HAP-1 (cell line): ENCODE results near the gene LMX1A.

Source experiments
- DNase-seq, 2 experiments: peaks; one replicate each; pipeline ENCODE4 v3.0.0-alpha.2; 2016 to 2020; ENCODE audit warnings: low spot score in 2 of 2
- H3K27me3 ChIP-seq: fragments of 250-450 bp; sonication (Bioruptor Pico); 2 replicates; pipeline ENCODE4 v1.5.1; 2020; ENCODE audit warnings: low read depth, mild to moderate bottlenecking, moderate library complexity
- H3K36me3 ChIP-seq: fragments of 250-450 bp; sonication (Bioruptor Pico); replicated peaks from 2 replicates; pipeline ENCODE4 v1.5.1; 2020; ENCODE audit warnings: mild to moderate bottlenecking
- H3K4me1 ChIP-seq: fragments of 250-450 bp; sonication (Bioruptor Pico); 2 replicates; pipeline ENCODE4 v1.5.1; 2020; ENCODE audit warnings: mild to moderate bottlenecking
- H3K4me3 ChIP-seq: fragments of 250-450 bp; sonication (Bioruptor Pico); 2 replicates; pipeline ENCODE4 v1.5.1; 2020; ENCODE audit warnings: mild to moderate bottlenecking, moderate library complexity
- H3K9me3 ChIP-seq: fragments of 250-450 bp; sonication (Bioruptor Pico); 2 replicates; pipeline ENCODE4 v1.5.1; 2020; ENCODE audit warnings: mild to moderate bottlenecking, moderate library complexity
- in situ Hi-C: fragments of 300-500 bp; cut with MboI; formaldehyde crosslinking; loops from 3 replicates; pipeline ENCODE4 v1.14.3; 2020; ENCODE audit warnings: low sequenced_read_pairs, inconsistent platforms, mixed read lengths

Gene LMX1A

GRCh38 chr1:165254376-165254775 lies 102.1 kb downstream of the LMX1A start:
- no peaks in the 10 kb centered on the region for H3K27me3 ChIP-seq
- no peaks in the 10 kb centered on the region for H3K9me3 ChIP-seq
- DNase-seq: no peak
- in situ Hi-C loops: no loop called here
- H3K36me3 ChIP-seq: no peaks in the 10 kb centered on the region
- no peak overlapping the region for H3K4me3 ChIP-seq
- H3K4me1 ChIP-seq: no peaks in the 10 kb centered on the region; the same call in 1 of the 2 replicates

- H3K4me3 ChIP-seq: no peak overlapping the region
- no peaks in the 10 kb centered on the region for H3K27me3 ChIP-seq
- H3K4me1 ChIP-seq: no peaks in the 10 kb centered on the region; the same call in 1 of the 2 replicates
- no peaks in the 10 kb centered on the region for H3K9me3 ChIP-seq
- in situ Hi-C loops: no loop called here
- DNase-seq: no peak
- no peaks in the 10 kb centered on the region for H3K36me3 ChIP-seq
These were observed 102.7 kb downstream of the LMX1A start for GRCh38 chr1:165253818-165254254.

GRCh38 chr1:165248969-165249571 lies 107.4 kb downstream of the LMX1A start:
- Histone ChIP-seq H3K36me3 (no peaks in the 10 kb centered on the region), H3K27me3 (0 out of 2 replicates have a peak, but pooled peaks cover 4% of the 10 kb centered on the region), H3K4me3 (no peak overlapping the region), H3K9me3 (no peaks in the 10 kb centered on the region), H3K4me1 (no peaks in the 10 kb centered on the region; the same call in 1 of the 2 replicates)
- in situ Hi-C loops: no loop called here
- DNase-seq: no peak

GRCh38 chr1:165241952-165242351 lies 114.6 kb downstream of the LMX1A start:
- no peaks in the 10 kb centered on the region for H3K4me1 ChIP-seq
- H3K27me3 ChIP-seq: peaks cover 18% of the 10 kb centered on the region
- DNase-seq: no peak
- no peaks in the 10 kb centered on the region for H3K36me3 ChIP-seq
- H3K4me3 ChIP-seq: no peak overlapping the region
- in situ Hi-C loops: no loop called here
- H3K9me3 ChIP-seq: no peaks in the 10 kb centered on the region

GRCh38 chr1:165241321-165241720 lies 115.2 kb downstream of the LMX1A start:
- in situ Hi-C loops: no loop called here
- no peak overlapping the region for H3K4me3 ChIP-seq
- no peaks in the 10 kb centered on the region for H3K4me1 ChIP-seq
- no peak for DNase-seq
- no peaks in the 10 kb centered on the region for H3K9me3 ChIP-seq
- H3K27me3 ChIP-seq: peaks cover 21% of the 10 kb centered on the region
- H3K36me3 ChIP-seq: no peaks in the 10 kb centered on the region

- in situ Hi-C loops: no loop called here
- no peaks in the 10 kb centered on the region for H3K9me3 ChIP-seq
- no peak for DNase-seq
- H3K36me3 ChIP-seq: no peaks in the 10 kb centered on the region
- no peaks in the 10 kb centered on the region for H3K4me1 ChIP-seq
- peaks cover 25% of the 10 kb centered on the region for H3K27me3 ChIP-seq
- no peak overlapping the region for H3K4me3 ChIP-seq
These were observed 116.0 kb downstream of the LMX1A start for GRCh38 chr1:165240492-165240891.

GRCh38 chr1:165239873-165240272 lies 116.6 kb downstream of the LMX1A start:
- Histone ChIP-seq H3K9me3 (no peaks in the 10 kb centered on the region), H3K36me3 (no peaks in the 10 kb centered on the region), H3K4me3 (no peak overlapping the region), H3K27me3 (peaks cover 25% of the 10 kb centered on the region), H3K4me1 (peaks cover 1% of the 10 kb centered on the region; the same call in 1 of the 2 replicates)
- no peak for DNase-seq
- in situ Hi-C loops: no loop called here

GRCh38 chr1:165235777-165236291 lies 120.7 kb downstream of the LMX1A start:
- no peaks in the 10 kb centered on the region for H3K9me3 ChIP-seq
- H3K36me3 ChIP-seq: no peaks in the 10 kb centered on the region
- H3K4me1 ChIP-seq: peaks cover 3% of the 10 kb centered on the region; the same call in 1 of the 2 replicates
- peaks cover 25% of the 10 kb centered on the region for H3K27me3 ChIP-seq
- DNase-seq: peak; percentile 12 to 27
- in situ Hi-C loops: no loop called here
- H3K4me3 ChIP-seq: 0 out of 2 replicates have a peak overlapping the region, but pooled peaks have one; percentile 3

GRCh38 chr1:165235155-165235776 lies 121.2 kb downstream of the LMX1A start:
- in situ Hi-C loops: no loop called here
- Histone ChIP-seq H3K36me3 (no peaks in the 10 kb centered on the region), H3K4me3 (no peak overlapping the region), H3K9me3 (no peaks in the 10 kb centered on the region), H3K27me3 (peaks cover 25% of the 10 kb centered on the region), H3K4me1 (peaks cover 3% of the 10 kb centered on the region; the same call in 1 of the 2 replicates)
- DNase-seq: peak in 1 of 2 experiments; percentile 27

GRCh38 chr1:165234149-165234548 lies 122.4 kb downstream of the LMX1A start:
- DNase-seq: no peak
- in situ Hi-C loops: no loop called here
- peaks cover 3% of the 10 kb centered on the region; the same call in 1 of the 2 replicates for H3K4me1 ChIP-seq
- H3K36me3 ChIP-seq: no peaks in the 10 kb centered on the region
- H3K9me3 ChIP-seq: no peaks in the 10 kb centered on the region
- peaks cover 25% of the 10 kb centered on the region for H3K27me3 ChIP-seq
- H3K4me3 ChIP-seq: no peak overlapping the region

- Histone ChIP-seq H3K4me3 (no peak overlapping the region), H3K4me1 (no peaks in the 10 kb centered on the region), H3K9me3 (no peaks in the 10 kb centered on the region), H3K36me3 (no peaks in the 10 kb centered on the region), H3K27me3 (no peaks in the 10 kb centered on the region)
- DNase-seq: no peak
- in situ Hi-C loops: no loop called here
These were observed 127.8 kb downstream of the LMX1A start for GRCh38 chr1:165228676-165229075.

- no peaks in the 10 kb centered on the region for H3K4me1 ChIP-seq
- no peaks in the 10 kb centered on the region for H3K9me3 ChIP-seq
- no peak overlapping the region for H3K4me3 ChIP-seq
- 0 out of 2 replicates have a peak, but pooled peaks cover 2% of the 10 kb centered on the region for H3K27me3 ChIP-seq
- no peak for DNase-seq
- in situ Hi-C loops: no loop called here
- H3K36me3 ChIP-seq: no peaks in the 10 kb centered on the region
These were observed 128.3 kb downstream of the LMX1A start for GRCh38 chr1:165228111-165228655.

- DNase-seq: no peak
- no peaks in the 10 kb centered on the region for H3K36me3 ChIP-seq
- H3K27me3 ChIP-seq: 0 out of 2 replicates have a peak, but pooled peaks cover 2% of the 10 kb centered on the region
- H3K4me3 ChIP-seq: no peak overlapping the region
- no peaks in the 10 kb centered on the region for H3K9me3 ChIP-seq
- in situ Hi-C loops: no loop called here
- no peaks in the 10 kb centered on the region for H3K4me1 ChIP-seq
These were observed 130.2 kb downstream of the LMX1A start for GRCh38 chr1:165226326-165226725.

- Histone ChIP-seq H3K27me3 (0 out of 2 replicates have a peak, but pooled peaks cover 2% of the 10 kb centered on the region), H3K36me3 (no peaks in the 10 kb centered on the region), H3K4me3 (no peak overlapping the region), H3K9me3 (no peaks in the 10 kb centered on the region), H3K4me1 (no peaks in the 10 kb centered on the region)
- no peak for DNase-seq
- in situ Hi-C loops: no loop called here
These were observed 130.9 kb downstream of the LMX1A start for GRCh38 chr1:165225650-165226049.
